ENCODE measurements around the gene HTR3C.

- TF ChIP-seq CTCF (IDR thresholded peaks at IDR 0.05) (no peak), POLR2A (IDR thresholded peaks at IDR 0.05) (no peak), POLR2AphosphoS5 (IDR thresholded peaks at IDR 0.05) (no peak)
These were observed 41.5 kb upstream of the HTR3C start for GRCh38 chr3:184011230-184011876.
